Hematopoietic multipotent progenitor cell treated with erythropoietin and hydrocortisone succinate and interleukin-3 and kit ligand, for 6 days (in vitro differentiated cells): ENCODE results near the gene ARID1B.

Source experiments
- DNase-seq: peaks from one replicate; pipeline ENCODE4 v3.0.0-alpha.2; 2015

Gene ARID1B

GRCh38 chr6:157090736-157091135 lies 313.6 kb downstream of the ARID1B start:
- DNase-seq = no peak

- DNase-seq = no peak
Measured at GRCh38 chr6:157091243-157091642, 314.1 kb downstream of the ARID1B start.

- DNase-seq = no peak
Measured at GRCh38 chr6:157091856-157092460, 314.8 kb downstream of the ARID1B start.

GRCh38 chr6:157092736-157093135 lies 315.6 kb downstream of the ARID1B start:
- DNase-seq = no peak

GRCh38 chr6:157093536-157093935 lies 316.4 kb downstream of the ARID1B start:
- no peak for DNase-seq

GRCh38 chr6:157094038-157094437 lies 316.9 kb downstream of the ARID1B start:
- DNase-seq = no peak

- no peak for DNase-seq
Measured at GRCh38 chr6:157095084-157095483, 317.9 kb downstream of the ARID1B start.

- DNase-seq = no peak
Measured at GRCh38 chr6:157095569-157095968, 318.4 kb downstream of the ARID1B start.

- no peak for DNase-seq
Measured at GRCh38 chr6:157096105-157096504, 318.9 kb downstream of the ARID1B start.

GRCh38 chr6:157096522-157096921 lies 319.3 kb downstream of the ARID1B start:
- no peak for DNase-seq

- no peak for DNase-seq
Measured at GRCh38 chr6:157097255-157097955, 320.2 kb downstream of the ARID1B start.

- DNase-seq = no peak
Measured at GRCh38 chr6:157098999-157099398, 321.8 kb downstream of the ARID1B start.

GRCh38 chr6:157099912-157100593 lies 322.9 kb downstream of the ARID1B start:
- peak; percentile 78 for DNase-seq

GRCh38 chr6:157101166-157101565 lies 324.0 kb downstream of the ARID1B start:
- no peak for DNase-seq

- DNase-seq = no peak
Measured at GRCh38 chr6:157104803-157105202, 327.6 kb downstream of the ARID1B start.

- no peak for DNase-seq
Measured at GRCh38 chr6:157106487-157106886, 329.3 kb downstream of the ARID1B start.

- no peak for DNase-seq
Measured at GRCh38 chr6:157107571-157107914, 330.4 kb downstream of the ARID1B start.

GRCh38 chr6:157107915-157108651 lies 330.9 kb downstream of the ARID1B start:
- DNase-seq = peak; percentile 56

- no peak for DNase-seq
Measured at GRCh38 chr6:157108923-157109322, 331.7 kb downstream of the ARID1B start.

GRCh38 chr6:157110607-157111006 lies 333.4 kb downstream of the ARID1B start:
- DNase-seq = no peak

- peak; percentile 14 for DNase-seq
Measured at GRCh38 chr6:157113389-157113788, 336.2 kb downstream of the ARID1B start.

GRCh38 chr6:157116426-157116825 lies 339.2 kb downstream of the ARID1B start:
- no peak for DNase-seq

- DNase-seq = no peak
Measured at GRCh38 chr6:157117431-157118095, 340.4 kb downstream of the ARID1B start.
